Peyer's patch (tissue), 4 donors: Measurements from ENCODE around the gene PRPS1L1.

Experiments used
- CTCF ChIP-seq, 6 experiments: fragments of 450-650 bp in 4 of 6; fragments of 200-600 bp in 2 of 6; sonication (generic) in 1 of 6; IDR thresholded peaks; one replicate each; pipeline ENCODE4 v1.5.1; 2017 to 2019; ENCODE audit warnings: antibody characterized with exemption in 6 of 6, mild to moderate bottlenecking in 3 of 6, moderate library complexity in 1 of 6
- POLR2A ChIP-seq, 2 donors: fragments of 450-650 bp; IDR thresholded peaks; one replicate each; pipeline ENCODE4 v1.5.1; 2017; ENCODE audit warnings: antibody characterized with exemption in 2 of 2, mild to moderate bottlenecking in 2 of 2, moderate library complexity in 2 of 2

- TF ChIP-seq CTCF (IDR thresholded peaks at IDR 0.05) (no peak), POLR2A (IDR thresholded peaks at IDR 0.05) (no peak)
Measured at GRCh38 chr7:17988141-17988540, 39.5 kb downstream of the PRPS1L1 start.
